NCI-H128 (cell line): ENCODE results near the gene MAGEA4.
"Not testable (repeated sequence)": the region's sequence is repeated elsewhere in the genome, so short reads cannot be mapped to it uniquely, and the experiment has no call there.

Source experiments
- DNase-seq: peaks from one replicate; lab custom pipeline; 2025; ENCODE audit not compliant: unreplicated experiment; lab: John Stamatoyannopoulos, UW

Gene MAGEA4

DNA sequence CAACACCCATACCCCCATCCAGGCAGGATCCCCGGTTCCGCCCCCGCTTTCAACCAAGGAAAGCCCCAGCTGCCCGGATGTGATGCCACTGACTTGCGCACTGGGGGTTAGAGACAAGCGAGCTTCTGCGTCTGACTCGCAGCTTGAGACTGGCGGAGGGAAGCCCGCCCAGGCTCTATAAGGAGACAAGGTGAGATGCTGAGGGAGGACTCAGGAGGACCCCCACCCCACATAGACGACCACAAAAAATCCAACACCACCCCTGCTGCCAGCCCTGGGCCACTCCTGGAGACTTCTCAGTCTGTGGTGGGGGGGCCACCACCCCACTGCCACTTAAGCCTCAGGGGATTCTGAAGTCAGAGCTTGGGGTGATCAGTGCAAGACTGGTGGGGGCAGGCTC, at the start of gene MAGEA4:
Gene MAGEA4, plus strand, starts transcription at position 110 of the 400 bp plus-strand sequence. CDS start 10,776 bp downstream, outside the sequence.
- no peak for DNase-seq

DNA sequence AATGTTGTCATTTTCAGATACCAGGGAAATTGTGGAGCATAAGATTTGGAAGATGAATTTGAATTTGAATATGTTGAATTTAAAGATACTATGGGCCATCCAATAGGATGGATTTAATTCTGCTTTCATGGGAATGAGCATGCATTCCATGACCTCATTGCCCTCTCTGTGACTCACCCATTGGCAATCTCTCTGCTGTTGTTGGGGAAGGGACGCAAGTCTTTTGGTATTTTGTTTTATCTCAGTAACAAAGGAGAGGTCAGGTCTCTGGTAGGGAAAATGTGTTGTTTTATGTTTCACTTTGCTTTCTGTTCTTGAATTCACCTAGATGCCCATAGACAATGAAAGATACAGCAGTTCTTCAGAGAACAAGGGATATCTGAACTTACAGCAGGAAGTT, 42.1 kb upstream of the MAGEA4 start:
- no peak for DNase-seq

GRCh38 chrX:151871244-151871643, 41.4 kb upstream of the MAGEA4 start:
- DNase-seq: no peak

- no peak for DNase-seq
These were observed 39.6 kb upstream of the MAGEA4 start for GRCh38 chrX:151873096-151873495.

DNA sequence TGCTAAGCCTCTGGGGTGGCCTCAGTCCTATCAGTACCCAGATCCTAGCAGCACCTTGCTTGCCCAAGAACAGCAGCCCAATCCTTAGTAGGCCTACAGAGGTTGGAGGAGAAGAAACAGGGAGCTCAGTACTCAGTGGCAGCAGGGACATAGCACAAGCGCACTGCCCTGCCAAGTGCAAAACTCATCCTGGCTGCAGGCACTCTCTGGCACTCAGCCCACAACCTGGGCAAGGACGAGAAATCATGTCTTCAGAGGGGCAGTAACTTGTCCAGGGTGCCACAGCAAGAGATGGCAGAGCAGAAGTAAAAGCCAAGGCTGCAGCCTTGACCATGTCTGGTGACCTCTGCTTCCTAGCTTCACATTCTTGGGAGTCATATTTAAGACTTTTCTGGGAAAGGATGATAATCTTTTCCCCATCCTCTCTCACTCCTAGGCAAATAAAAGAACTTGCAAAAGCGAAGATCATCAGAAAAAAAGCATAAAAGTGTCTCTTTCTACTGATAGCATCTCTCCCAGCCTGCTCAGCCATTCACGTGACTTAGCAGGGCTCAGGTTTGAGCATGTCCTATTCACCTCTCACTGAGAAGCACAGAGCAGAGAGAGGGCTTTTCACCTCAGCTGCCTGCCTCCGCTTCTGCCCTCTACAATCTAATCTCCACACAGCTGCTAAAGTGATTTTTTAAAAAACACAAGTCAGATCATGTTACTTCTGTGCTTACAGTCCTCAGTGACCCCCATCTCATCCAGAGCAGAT, 37.2 kb upstream of the MAGEA4 start:
- no peak for DNase-seq

DNA sequence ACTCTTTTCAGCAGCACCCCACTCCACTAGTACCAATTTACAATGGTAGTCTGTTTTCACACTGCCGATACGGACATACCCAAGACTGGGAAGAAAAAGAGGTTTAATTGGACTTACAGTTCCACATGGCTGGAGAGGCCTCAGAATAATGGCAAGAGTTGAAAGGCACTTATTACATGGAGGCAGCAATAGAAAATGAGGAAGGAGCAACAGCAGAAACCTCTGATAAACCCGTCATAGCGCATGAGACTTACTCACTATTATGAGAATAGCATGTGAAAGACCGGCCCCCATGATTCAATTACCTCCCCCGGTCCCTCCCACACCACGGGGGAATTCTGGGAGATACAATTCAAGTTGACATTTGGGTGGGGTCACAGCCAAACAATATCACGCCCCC, 34.1 kb upstream of the MAGEA4 start:
- DNase-seq: no peak

DNA sequence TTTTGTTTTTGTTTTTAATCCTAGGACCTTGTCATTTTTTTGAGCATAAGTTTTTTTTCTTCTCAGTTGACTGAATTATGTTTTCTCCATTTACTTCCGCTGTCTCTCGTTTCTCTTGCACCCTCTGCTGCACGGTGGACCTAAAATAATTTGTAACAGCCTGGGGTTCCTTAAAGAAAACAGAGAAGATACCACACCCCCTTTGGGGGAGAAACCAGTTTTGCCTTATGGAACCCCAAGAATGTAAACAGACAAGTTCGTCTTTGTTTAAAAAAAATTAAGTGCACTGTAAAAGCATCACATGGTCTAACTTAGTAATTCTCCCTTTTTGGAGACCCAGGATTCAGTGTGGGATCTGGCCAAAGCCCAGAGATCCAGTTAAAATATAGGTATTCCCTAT, 32.8 kb upstream of the MAGEA4 start:
- no peak for DNase-seq

DNA sequence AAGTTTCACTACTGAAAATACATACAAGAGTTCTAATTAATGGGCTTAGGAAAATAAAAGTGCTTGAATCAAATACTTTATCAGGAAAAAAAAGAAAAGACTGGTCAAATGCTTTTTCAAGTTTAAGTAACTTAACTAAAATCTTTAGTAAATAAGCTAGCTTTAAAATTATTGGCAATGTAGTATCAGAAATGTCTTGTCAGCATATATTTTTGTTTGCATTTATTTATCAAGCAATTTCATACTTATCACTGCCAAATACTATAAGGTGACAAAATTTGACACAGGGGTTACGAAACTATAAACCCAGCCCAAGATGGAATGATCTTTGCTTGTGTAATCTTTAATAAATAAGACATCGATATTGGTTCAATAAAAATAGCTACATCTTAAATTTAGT, 31.8 kb upstream of the MAGEA4 start:
- DNase-seq: no peak

DNA sequence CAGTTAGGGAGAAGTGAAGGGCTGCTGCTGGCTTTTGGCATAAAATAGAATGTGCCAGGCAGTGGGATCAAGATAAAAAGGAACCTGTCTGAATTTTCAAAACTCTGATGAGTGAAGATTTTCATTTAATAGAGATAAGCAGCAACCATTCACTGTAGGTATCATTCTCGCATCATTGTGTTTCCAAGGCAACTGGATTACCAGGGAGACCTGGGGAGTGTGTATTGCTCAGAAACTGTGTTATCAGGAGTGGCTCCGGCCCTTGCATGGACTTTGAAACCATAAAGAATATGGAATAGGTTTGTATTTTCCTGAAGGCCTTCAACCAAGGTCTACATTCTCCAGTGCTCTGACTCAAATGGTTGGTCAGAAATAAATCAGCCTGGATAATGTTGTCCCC, 23.3 kb upstream of the MAGEA4 start:
- DNase-seq: no peak

GRCh38 chrX:151896734-151897474, 15.8 kb upstream of the MAGEA4 start:
- no peak for DNase-seq

DNA sequence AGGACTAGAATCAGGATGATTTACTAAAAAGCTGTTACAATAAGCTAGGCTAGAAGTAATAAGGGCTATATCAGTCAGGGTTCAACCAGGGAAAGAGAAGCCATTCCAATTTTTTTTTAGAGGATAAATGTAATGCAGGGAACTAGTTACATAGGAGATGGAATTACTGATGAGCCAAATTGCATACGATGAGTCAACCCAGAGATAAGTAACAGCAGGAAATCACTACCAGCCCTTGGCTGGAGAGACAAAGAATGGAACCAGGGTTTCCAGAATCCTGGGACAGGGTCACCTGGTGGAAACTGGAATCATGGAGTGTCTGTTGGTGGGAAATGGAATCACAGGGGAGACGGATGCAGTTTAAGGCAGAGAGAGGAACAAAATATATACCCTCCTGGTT, 13.1 kb upstream of the MAGEA4 start:
- no peak for DNase-seq

DNA sequence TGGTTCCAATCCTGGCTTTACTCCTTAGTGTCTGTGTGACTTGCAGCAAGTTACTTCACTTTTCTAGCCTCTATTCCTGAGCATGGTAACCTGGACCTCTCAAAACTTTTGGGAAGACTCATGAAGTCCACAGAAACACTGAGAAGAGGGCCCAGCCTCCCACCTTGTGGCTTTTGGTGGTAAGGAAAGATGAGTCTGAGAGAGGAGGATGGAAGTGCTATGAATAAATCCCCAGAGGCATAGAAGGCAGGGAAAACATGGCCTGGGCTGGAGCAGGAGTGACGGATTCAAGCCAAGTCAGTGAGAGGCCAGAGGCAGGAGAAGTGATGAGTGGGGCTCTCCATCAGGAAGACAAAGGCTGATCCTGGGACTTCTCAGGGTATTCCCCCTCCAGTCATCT, 10.9 kb upstream of the MAGEA4 start:
- no peak for DNase-seq

DNA sequence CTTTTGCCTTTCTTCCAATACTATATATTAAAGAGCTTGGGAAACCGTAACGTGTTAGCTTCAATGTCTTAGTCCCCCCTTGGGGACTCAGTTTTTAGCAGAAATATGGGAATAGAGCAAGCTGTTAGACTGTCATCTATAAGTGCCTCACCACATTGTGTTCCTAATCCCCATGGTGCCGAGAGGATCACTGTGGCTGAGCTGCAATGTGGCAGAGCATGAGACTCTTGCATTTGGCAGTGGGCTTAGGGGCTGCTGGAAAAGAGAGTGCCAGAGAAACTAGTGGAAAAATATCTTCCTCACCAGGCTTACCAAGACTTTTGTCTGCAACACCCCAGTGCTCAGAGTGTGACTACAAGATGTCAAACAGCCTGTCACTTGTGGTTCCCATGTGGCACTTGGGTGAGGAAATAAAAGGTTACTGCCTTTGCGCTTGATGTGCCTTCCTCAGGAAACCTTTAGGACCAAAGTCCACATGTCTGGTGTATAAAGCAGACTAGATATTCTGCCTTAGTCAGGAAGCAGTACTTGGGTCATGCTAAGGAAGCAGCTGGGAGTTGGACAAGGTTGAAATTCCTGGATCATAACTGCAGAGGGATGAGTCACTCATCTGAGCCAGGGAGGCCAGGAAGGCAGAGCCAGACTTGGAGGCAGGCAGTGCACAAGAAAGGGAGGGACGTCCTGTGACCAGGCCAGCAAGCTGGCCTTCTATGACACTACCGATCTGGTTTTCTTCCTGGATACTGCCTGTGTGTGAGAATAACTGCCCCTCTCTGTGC, 9.7 kb upstream of the MAGEA4 start:
- no peak for DNase-seq

GRCh38 chrX:151904989-151905388, 7.7 kb upstream of the MAGEA4 start:
- no peak for DNase-seq

DNA sequence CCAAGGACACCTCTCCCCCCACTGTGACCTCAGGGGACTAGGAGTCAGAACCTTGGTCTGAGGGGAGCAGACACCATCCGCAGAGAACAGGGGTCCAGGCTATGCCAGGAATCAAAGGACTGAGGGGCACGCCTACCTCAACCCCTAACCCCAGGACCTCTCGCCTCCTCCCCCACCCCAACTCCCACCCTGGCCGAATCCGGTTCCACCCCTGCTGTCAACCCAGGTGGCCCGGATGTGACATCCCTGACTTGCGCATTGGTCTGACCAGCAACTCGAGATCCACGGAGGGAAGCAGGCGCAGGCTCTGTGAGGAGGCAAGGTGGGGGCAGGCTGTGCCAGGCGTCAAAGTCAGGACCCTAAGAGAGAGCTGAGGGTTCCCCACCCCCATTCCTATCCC, 468 bp upstream of the MAGEA4 start:
- DNase-seq: no peak

- DNase-seq: not testable (repeated sequence)
These were observed 6.0 kb downstream of the MAGEA4 start for GRCh38 chrX:151918736-151919135.

- no peak for DNase-seq
These were observed 6.9 kb downstream of the MAGEA4 start for GRCh38 chrX:151919610-151920009.

DNA sequence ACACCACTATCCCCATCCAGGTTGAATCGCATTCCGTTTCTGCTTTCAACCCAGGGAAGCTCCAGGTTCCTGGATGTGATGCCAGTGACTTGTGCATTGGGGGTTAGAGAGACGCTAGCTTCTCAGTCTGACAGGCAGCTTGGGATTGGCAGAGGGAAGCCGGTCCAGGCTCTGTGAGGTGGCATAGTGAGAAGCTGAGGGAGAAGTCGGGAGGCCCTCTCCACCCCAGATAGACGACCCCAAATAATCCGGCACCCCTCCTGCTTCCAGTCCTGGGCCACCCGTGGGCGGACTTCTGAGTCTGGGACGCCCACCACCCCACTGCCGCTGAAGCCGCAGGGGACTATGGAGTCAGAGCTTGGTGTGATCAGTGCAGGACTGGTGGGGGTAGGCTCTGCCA, 7.4 kb downstream of the MAGEA4 start:
- DNase-seq: no peak

- no peak for DNase-seq
These were observed 7.8 kb downstream of the MAGEA4 start for GRCh38 chrX:151920530-151920929.

DNA sequence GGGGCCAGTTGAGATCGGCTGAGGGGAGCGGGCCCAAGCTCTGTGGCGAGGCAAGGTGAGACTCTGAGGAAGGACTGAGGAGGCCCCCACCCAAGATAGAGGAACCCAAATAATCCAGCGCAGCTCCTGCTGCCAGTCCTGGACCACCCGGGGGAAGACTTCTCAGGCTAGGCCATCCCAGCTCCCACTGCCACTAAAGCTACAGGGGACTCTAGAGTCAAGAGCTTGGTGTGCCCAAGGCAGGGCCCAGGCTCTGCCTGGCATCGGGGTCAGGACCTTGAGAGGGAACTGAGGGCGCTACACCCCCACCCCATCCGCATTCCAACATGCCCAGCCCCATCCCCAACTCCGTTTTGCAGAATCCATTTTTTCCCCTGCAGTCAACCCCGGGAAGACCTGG, 8.6 kb downstream of the MAGEA4 start:
- no peak for DNase-seq

DNA sequence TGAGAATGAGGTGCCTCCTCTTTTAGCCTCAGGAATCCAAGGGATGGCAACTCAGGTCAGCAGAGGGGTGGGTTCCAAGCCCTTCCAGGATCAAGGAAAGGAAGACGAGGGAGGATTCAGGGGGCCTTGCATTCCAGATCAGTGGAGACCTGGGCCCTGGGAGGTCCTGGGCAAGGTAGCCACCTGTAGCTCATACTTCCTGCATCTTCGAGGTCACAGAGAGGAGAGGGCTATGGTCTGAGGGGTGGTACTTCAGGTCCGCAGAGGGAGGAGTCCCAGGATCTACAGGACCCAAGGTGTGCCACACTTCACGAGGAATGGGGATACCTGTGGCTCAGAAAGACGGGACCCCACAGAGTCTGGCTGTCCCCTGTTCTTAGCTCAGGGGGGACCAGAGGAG, 9.2 kb downstream of the MAGEA4 start:
- no peak for DNase-seq

DNA sequence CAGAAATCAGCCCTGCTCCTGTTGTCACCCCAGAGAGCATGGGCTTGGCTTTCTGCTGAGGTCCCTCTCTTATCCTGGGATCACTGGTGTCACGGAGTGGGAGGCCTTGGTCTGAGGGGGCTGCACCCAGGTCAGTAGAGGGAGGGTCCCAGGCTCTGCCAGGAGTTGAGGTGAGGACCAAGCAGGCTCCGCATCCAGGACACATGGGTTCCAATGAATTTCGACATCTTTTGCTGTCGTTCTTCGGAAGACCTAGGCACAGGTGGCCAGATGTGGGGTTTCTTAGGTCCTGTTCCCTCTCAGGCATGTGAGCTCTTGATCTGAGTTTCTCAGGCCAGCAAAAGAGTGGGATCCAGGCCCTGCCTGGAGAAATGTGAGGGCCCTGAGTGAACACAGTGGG, 10.0 kb downstream of the MAGEA4 start:
- no peak for DNase-seq
